HEK293 (cell line): ENCODE measurements around the gene TGM5.
"Not testable (repeated sequence)": the region's sequence is repeated elsewhere in the genome, so short reads cannot be mapped to it uniquely, and the experiment has no call there.

Experiments used
- CTCF ChIA-PET: fragments of 350-600 bp; formaldehyde crosslinking; extraction: SDS; loops from one replicate; lab custom pipeline; 2021; ENCODE audit warnings: antibody characterized with exemption; lab: Yijun Ruan, JAX
- POLR2A ChIA-PET: fragments of 300-600 bp; formaldehyde crosslinking; extraction: SDS; loops from one replicate; lab custom pipeline; 2020; ENCODE audit warnings: antibody characterized with exemption, inconsistent platforms; lab: Yijun Ruan, JAX
- H3K27ac ChIP-seq: fragments of 200-500 bp; sonication (Bioruptor generic); 2 replicates; pipeline ENCODE4 v1.5.1; 2014; ENCODE audit warnings: low read depth, low read length, control low read depth, inconsistent platforms; ENCODE audit errors: extremely low read depth
- H3K36me3 ChIP-seq, 2 experiments: fragments of 200-500 bp in 1 of 2; sonication (Bioruptor generic) in 1 of 2; 1 replicate in 1 of 2; 2 replicates in 1 of 2; pipeline ENCODE4 v1.5.1; 2014 to 2017; ENCODE audit warnings: inconsistent platforms in 2 of 2, low read length in 2 of 2; ENCODE audit not compliant: control insufficient read depth in 2 of 2, insufficient read depth in 1 of 2
- H3K4me1 ChIP-seq: fragments of 200-500 bp; sonication (Bioruptor generic); 2 replicates; pipeline ENCODE4 v1.5.1; 2014; ENCODE audit warnings: mild to moderate bottlenecking, low read length, inconsistent platforms; ENCODE audit not compliant: control insufficient read depth, insufficient read depth
- H3K4me3 ChIP-seq: 2 replicates; pipeline ENCODE4 v1.5.1; 2011; ENCODE audit warnings: low read depth, mild to moderate bottlenecking, control low read depth, low read length, moderate library complexity
- H3K9me3 ChIP-seq: fragments of 200-500 bp; sonication (Bioruptor generic); 2 replicates; pipeline ENCODE4 v1.5.1; 2014; ENCODE audit warnings: low read depth, low read length, inconsistent platforms; ENCODE audit not compliant: control insufficient read depth, insufficient read depth
- KLF10 ChIP-seq: fragments of 450-650 bp; IDR thresholded peaks from 2 replicates; pipeline ENCODE4 v1.5.1; 2018; ENCODE audit warnings: missing biosample characterization, mild to moderate bottlenecking, missing genetic modification characterization
- KLF7 ChIP-seq: fragments of 450-650 bp; formaldehyde crosslinking; IDR thresholded peaks from 2 replicates; pipeline ENCODE4 v1.5.1; 2016; ENCODE audit warnings: missing biosample characterization, missing genetic modification characterization, borderline replicate concordance
- ZFP37 ChIP-seq: fragments of 450-650 bp; formaldehyde crosslinking; IDR thresholded peaks from 2 replicates; pipeline ENCODE4 v1.5.1; 2016; ENCODE audit warnings: missing biosample characterization, missing genetic modification characterization
- ZFP41 ChIP-seq: fragments of 450-650 bp; formaldehyde crosslinking; IDR thresholded peaks from 2 replicates; pipeline ENCODE4 v1.5.1; 2016; ENCODE audit warnings: missing biosample characterization, missing genetic modification characterization, borderline replicate concordance
- ZNF121 ChIP-seq: fragments of 450-650 bp; formaldehyde crosslinking; IDR thresholded peaks from 2 replicates; pipeline ENCODE4 v1.5.1; 2016; ENCODE audit warnings: missing biosample characterization, missing genetic modification characterization
- ZNF184 ChIP-seq: fragments of 450-650 bp; IDR thresholded peaks from 2 replicates; pipeline ENCODE4 v1.5.1; 2018; ENCODE audit warnings: missing biosample characterization, mild to moderate bottlenecking, missing genetic modification characterization
- ZNF19 ChIP-seq: fragments of 450-650 bp; formaldehyde crosslinking; IDR thresholded peaks from 2 replicates; pipeline ENCODE4; 2016; ENCODE audit warnings: missing biosample characterization, missing genetic modification characterization, low read depth
- ZNF292 ChIP-seq: fragments of 450-650 bp; formaldehyde crosslinking; IDR thresholded peaks from 2 replicates; pipeline ENCODE4 v1.5.1; 2016; ENCODE audit warnings: low read depth, missing biosample characterization, missing genetic modification characterization, borderline replicate concordance
- ZNF302 ChIP-seq: fragments of 450-650 bp; formaldehyde crosslinking; IDR thresholded peaks from 2 replicates; pipeline ENCODE4 v1.5.1; 2016; ENCODE audit warnings: missing biosample characterization, missing genetic modification characterization, low read depth
- ZNF324 ChIP-seq: fragments of 450-650 bp; formaldehyde crosslinking; IDR thresholded peaks from 2 replicates; pipeline ENCODE4 v1.5.1; 2016; ENCODE audit warnings: missing biosample characterization, missing genetic modification characterization
- ZNF426 ChIP-seq: fragments of 450-650 bp; formaldehyde crosslinking; IDR thresholded peaks from 2 replicates; pipeline ENCODE4 v1.5.1; 2017; ENCODE audit warnings: missing biosample characterization, missing genetic modification characterization, mild to moderate bottlenecking, inconsistent platforms, moderate library complexity
- ZNF514 ChIP-seq: fragments of 450-650 bp; formaldehyde crosslinking; IDR thresholded peaks from 2 replicates; pipeline ENCODE4 v1.5.1; 2016; ENCODE audit warnings: missing biosample characterization, missing genetic modification characterization
- ZNF529 ChIP-seq: fragments of 450-650 bp; formaldehyde crosslinking; IDR thresholded peaks from 2 replicates; pipeline ENCODE4 v1.5.1; 2017; ENCODE audit warnings: missing genetic modification characterization, missing biosample characterization; ENCODE audit not compliant: insufficient replicate concordance
- ZNF561 ChIP-seq: fragments of 450-650 bp; IDR thresholded peaks from 2 replicates; pipeline ENCODE4 v1.5.1; 2018; ENCODE audit warnings: missing biosample characterization, missing genetic modification characterization, borderline replicate concordance
- ZNF660 ChIP-seq: fragments of 450-650 bp; IDR thresholded peaks from 2 replicates; pipeline ENCODE4 v1.5.1; 2018; ENCODE audit warnings: missing biosample characterization, mild to moderate bottlenecking, missing genetic modification characterization
- ZNF830 ChIP-seq: fragments of 450-650 bp; IDR thresholded peaks from 2 replicates; pipeline ENCODE4 v1.5.0; 2018; ENCODE audit warnings: missing biosample characterization, missing genetic modification characterization, low read depth, mild to moderate bottlenecking, moderate library complexity
- ZSCAN16 ChIP-seq: fragments of 450-650 bp; formaldehyde crosslinking; IDR thresholded peaks from 2 replicates; pipeline ENCODE4 v1.5.1; 2016; ENCODE audit warnings: missing biosample characterization, missing genetic modification characterization
- TF ChIP-seq, protein P1 (sequence below): fragments of 450-650 bp; formaldehyde crosslinking; IDR thresholded peaks from 2 replicates; pipeline ENCODE4 v1.5.1; 2016; ENCODE audit warnings: missing biosample characterization, missing genetic modification characterization
- TF ChIP-seq, protein P2 (sequence below): fragments of 450-650 bp; formaldehyde crosslinking; IDR thresholded peaks from 2 replicates; pipeline ENCODE4 v1.5.1; 2016; ENCODE audit warnings: missing biosample characterization, missing genetic modification characterization, borderline replicate concordance
- TF ChIP-seq, protein P3 (sequence below): fragments of 450-650 bp; formaldehyde crosslinking; IDR thresholded peaks from 2 replicates; pipeline ENCODE4 v1.5.1; 2016; ENCODE audit warnings: missing biosample characterization, missing genetic modification characterization

The TGM5 gene

DNA sequence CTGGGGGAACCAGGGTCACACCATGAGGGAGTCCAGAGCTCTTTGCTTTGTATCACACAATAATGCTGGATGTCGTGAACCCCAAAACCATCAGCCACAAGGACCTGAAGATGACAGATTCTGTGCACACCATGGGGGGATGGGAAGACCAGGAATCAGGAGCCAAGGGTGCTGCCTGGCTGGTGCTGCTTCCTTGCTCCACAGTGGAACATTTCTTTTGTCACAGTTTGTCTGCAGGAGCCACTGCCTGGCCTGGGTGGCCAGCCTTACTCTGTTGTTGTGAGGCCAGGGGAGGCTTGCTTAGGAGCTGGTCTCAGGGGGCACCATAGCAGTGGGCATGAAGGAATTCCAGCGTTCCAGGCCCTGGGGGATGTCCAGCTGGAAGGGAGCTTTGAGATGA is 6.5 kb upstream of the TGM5 start:
- POLR2A ChIA-PET, result no interaction called here
- CTCF ChIA-PET, result interaction anchor here (0.6 kb wide), 2 partner anchors 12 to 54 kb away, joined by 3 read pairs; no protein-coding TSS in a partner anchor
- Histone ChIP-seq H3K4me1 (no peaks in the 10 kb centered on the region), H3K9me3 (no peaks in the 10 kb centered on the region), H3K36me3 (no peaks in the 10 kb centered on the region), H3K4me3 (no peak overlapping the region), H3K27ac (no peak overlapping the region)
- TF ChIP-seq ZFP41 (no peak), ZNF514 (tag by site-specific recombination) (no peak), ZNF830 (tag by site-specific recombination) (no peak), ZNF121 (tag by site-specific recombination) (no peak)
- TF ChIP-seq, protein P1, sequence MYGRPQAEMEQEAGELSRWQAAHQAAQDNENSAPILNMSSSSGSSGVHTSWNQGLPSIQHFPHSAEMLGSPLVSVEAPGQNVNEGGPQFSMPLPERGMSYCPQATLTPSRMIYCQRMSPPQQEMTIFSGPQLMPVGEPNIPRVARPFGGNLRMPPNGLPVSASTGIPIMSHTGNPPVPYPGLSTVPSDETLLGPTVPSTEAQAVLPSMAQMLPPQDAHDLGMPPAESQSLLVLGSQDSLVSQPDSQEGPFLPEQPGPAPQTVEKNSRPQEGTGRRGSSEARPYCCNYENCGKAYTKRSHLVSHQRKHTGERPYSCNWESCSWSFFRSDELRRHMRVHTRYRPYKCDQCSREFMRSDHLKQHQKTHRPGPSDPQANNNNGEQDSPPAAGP (tag by site-specific recombination), result no peak

DNA sequence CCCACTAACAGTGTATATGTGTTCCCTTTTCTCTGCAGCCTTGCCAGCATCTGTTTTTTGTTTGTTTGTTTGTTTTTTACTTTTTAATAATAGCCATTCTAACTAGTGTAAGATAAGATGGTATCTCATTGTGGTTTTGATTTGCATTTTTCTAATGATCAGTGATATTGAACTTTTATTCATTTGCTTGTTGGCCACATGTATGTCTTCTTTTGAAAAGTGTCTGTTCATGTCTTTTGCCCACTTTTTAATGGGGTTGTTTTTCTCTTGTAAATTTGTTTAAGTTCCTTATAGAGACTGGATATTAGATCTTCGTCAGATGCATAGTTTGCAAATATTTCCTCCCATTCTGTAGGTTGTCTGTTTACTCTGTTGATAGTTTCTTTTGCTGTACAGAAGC is 5.2 kb upstream of the TGM5 start:
- CTCF ChIA-PET, H3K4me1 ChIP-seq, POLR2A ChIA-PET, H3K36me3 ChIP-seq, H3K9me3 ChIP-seq, H3K4me3 ChIP-seq, H3K27ac ChIP-seq: not testable (repeated sequence)

DNA sequence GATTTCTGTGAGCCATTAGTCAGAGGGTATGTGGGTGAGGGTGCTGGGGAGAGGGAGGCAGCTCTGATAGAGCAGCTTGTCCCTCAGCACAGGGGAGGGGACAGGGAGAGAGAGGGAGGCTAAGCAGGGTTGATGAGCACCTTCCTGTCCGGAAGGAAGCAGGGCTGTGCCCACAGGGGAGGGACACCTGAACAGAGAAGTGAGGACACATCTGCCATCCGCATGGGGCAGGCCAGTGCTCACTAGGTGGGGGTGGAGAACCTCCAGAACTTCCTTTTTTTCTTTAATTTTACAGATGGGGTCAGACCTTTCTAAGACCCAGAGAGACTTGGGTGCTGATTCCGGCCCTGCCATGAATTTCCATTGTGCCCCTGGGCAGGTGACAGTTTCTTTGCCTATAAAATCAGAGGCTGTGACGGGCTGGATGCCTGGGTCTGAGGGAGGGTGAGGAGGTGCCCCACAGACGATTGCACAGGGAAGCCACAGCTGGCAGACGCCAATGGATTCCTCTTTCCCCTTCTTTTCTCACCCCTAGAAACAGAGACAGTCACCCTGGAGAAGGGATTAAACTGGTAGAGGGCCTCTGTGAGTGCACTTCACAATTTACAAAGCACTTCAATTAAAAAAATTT is 4.1 kb upstream of the TGM5 start:
- Histone ChIP-seq H3K27ac (no peak overlapping the region), H3K36me3 (no peaks in the 10 kb centered on the region), H3K4me1 (no peaks in the 10 kb centered on the region), H3K4me3 (no peak overlapping the region), H3K9me3 (no peaks in the 10 kb centered on the region)
- POLR2A ChIA-PET, result no interaction called here
- TF ChIP-seq ZNF302 (tag by site-specific recombination), result no peak
- no peak for TF ChIP-seq ZSCAN16 (tag by site-specific recombination)
- TF ChIP-seq ZNF426, result no peak
- no peak for TF ChIP-seq ZNF561 (tag by site-specific recombination)
- TF ChIP-seq ZNF19, result no peak
- TF ChIP-seq ZFP37 (tag by site-specific recombination), result no peak
- no peak for TF ChIP-seq ZNF324 (tag by site-specific recombination)
- TF ChIP-seq, all 188 proteins: peak for 0
- CTCF ChIA-PET, result no interaction called here

DNA sequence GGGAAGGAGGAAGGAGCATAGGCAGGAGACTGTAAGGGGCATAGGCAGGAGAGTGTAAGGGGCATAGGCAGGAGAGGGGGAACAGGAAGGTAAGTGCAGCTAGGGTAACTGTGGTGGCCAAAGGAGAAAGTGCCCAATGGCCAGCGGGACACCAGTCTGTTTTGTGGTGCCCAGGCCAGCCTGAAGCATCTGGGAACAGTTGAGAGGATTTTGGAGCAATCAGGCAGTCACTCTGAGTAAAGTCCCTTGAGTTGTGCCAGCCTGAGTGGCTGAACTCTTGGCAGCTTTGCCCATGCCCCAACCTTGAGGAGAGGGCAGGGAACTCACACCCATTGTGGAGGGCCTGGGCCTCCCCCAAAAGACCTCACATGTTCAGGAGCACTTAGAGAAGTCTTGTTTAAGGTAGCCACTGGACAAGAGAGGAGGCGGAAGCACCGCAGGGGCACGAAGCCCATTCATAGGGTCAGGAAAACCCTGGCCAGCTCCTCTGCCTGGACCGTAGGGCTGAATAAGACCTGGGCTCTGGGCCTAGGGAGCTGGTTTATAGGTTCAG is 3.5 kb upstream of the TGM5 start:
- POLR2A ChIA-PET, result no interaction called here
- CTCF ChIA-PET, result no interaction called here
- TF ChIP-seq, protein P2, sequence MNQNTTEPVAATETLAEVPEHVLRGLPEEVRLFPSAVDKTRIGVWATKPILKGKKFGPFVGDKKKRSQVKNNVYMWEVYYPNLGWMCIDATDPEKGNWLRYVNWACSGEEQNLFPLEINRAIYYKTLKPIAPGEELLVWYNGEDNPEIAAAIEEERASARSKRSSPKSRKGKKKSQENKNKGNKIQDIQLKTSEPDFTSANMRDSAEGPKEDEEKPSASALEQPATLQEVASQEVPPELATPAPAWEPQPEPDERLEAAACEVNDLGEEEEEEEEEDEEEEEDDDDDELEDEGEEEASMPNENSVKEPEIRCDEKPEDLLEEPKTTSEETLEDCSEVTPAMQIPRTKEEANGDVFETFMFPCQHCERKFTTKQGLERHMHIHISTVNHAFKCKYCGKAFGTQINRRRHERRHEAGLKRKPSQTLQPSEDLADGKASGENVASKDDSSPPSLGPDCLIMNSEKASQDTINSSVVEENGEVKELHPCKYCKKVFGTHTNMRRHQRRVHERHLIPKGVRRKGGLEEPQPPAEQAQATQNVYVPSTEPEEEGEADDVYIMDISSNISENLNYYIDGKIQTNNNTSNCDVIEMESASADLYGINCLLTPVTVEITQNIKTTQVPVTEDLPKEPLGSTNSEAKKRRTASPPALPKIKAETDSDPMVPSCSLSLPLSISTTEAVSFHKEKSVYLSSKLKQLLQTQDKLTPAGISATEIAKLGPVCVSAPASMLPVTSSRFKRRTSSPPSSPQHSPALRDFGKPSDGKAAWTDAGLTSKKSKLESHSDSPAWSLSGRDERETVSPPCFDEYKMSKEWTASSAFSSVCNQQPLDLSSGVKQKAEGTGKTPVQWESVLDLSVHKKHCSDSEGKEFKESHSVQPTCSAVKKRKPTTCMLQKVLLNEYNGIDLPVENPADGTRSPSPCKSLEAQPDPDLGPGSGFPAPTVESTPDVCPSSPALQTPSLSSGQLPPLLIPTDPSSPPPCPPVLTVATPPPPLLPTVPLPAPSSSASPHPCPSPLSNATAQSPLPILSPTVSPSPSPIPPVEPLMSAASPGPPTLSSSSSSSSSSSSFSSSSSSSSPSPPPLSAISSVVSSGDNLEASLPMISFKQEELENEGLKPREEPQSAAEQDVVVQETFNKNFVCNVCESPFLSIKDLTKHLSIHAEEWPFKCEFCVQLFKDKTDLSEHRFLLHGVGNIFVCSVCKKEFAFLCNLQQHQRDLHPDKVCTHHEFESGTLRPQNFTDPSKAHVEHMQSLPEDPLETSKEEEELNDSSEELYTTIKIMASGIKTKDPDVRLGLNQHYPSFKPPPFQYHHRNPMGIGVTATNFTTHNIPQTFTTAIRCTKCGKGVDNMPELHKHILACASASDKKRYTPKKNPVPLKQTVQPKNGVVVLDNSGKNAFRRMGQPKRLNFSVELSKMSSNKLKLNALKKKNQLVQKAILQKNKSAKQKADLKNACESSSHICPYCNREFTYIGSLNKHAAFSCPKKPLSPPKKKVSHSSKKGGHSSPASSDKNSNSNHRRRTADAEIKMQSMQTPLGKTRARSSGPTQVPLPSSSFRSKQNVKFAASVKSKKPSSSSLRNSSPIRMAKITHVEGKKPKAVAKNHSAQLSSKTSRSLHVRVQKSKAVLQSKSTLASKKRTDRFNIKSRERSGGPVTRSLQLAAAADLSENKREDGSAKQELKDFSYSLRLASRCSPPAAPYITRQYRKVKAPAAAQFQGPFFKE (tag by site-specific recombination), result no peak
- TF ChIP-seq ZNF324 (tag by site-specific recombination) (no peak), KLF10 (tag by site-specific recombination) (no peak), KLF7 (no peak), ZNF184 (tag by site-specific recombination) (no peak), ZNF529 (no peak), ZNF292 (tag by site-specific recombination) (no peak), ZNF660 (tag by site-specific recombination) (no peak)
- TF ChIP-seq, protein P3, sequence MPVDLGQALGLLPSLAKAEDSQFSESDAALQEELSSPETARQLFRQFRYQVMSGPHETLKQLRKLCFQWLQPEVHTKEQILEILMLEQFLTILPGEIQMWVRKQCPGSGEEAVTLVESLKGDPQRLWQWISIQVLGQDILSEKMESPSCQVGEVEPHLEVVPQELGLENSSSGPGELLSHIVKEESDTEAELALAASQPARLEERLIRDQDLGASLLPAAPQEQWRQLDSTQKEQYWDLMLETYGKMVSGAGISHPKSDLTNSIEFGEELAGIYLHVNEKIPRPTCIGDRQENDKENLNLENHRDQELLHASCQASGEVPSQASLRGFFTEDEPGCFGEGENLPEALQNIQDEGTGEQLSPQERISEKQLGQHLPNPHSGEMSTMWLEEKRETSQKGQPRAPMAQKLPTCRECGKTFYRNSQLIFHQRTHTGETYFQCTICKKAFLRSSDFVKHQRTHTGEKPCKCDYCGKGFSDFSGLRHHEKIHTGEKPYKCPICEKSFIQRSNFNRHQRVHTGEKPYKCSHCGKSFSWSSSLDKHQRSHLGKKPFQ (tag by site-specific recombination), result no peak

More for the DNA sequence above, 3.5 kb upstream of the TGM5 start:
- Histone ChIP-seq H3K9me3 (no peaks in the 10 kb centered on the region), H3K27ac (no peak overlapping the region), H3K36me3 (no peaks in the 10 kb centered on the region), H3K4me1 (no peaks in the 10 kb centered on the region), H3K4me3 (no peak overlapping the region)
